H54 (cell line): ENCODE results near the gene KCNJ15.

Source experiments
- DNase-seq: peaks from one replicate; pipeline ENCODE4 v3.0.0; 2011; ENCODE audit warnings: low spot score, mixed read lengths; ENCODE audit not compliant: insufficient read length
- FAIRE-seq: peaks from 3 replicates; lab custom pipeline; 2011; peaks lifted over from hg19 to GRCh38; lab: Jason Lieb, UNC
- POLR2A ChIP-seq: IDR thresholded peaks from 2 replicates; pipeline ENCODE4 v1.6.1; 2011; ENCODE audit warnings: low read depth, mild to moderate bottlenecking, low read length

The KCNJ15 gene

DNA sequence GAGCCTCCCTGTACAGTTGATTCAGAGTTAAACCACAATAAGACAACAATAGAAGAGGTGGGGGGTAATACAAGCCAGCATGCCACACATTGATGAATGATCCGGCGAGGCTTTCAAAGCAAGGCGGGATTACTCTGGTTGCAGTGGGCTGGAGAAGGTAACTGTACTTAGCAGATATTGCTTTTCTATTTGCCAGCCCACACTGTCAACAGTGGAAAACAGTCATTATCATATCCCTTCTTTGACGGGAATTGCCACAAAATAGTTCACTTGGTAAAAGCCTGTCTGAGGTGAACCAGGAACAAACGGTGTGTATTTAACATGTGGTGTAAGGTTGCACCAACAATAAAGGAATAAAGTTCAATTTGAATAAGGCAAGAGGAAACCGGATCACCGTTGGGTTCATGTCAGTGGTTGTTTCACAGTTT is 5.8 kb upstream of the KCNJ15 start:
- no peak for DNase-seq
- no peak for FAIRE-seq
- no peak for TF ChIP-seq POLR2A

DNA sequence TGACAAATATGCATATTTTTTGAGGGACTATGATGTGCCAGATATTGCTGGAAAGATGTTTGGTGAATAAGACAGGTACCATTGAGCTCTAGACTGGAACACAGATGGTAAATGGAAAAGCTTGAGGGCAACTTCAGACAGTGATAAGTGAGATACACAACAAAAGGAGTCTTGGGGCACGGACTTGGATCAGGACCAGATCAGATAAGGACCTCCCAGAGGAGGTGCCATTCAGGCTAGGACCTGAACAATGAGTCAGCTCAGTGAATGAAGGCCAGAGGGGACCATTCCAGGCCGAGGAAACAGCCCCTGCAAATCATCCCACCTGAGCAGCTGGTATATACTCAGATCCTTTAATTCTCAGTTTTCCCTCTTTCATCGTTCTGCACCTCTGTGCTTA is 1.8 kb upstream of the KCNJ15 start:
- TF ChIP-seq POLR2A: no peak
- DNase-seq (no peak), FAIRE-seq (no peak)

DNA sequence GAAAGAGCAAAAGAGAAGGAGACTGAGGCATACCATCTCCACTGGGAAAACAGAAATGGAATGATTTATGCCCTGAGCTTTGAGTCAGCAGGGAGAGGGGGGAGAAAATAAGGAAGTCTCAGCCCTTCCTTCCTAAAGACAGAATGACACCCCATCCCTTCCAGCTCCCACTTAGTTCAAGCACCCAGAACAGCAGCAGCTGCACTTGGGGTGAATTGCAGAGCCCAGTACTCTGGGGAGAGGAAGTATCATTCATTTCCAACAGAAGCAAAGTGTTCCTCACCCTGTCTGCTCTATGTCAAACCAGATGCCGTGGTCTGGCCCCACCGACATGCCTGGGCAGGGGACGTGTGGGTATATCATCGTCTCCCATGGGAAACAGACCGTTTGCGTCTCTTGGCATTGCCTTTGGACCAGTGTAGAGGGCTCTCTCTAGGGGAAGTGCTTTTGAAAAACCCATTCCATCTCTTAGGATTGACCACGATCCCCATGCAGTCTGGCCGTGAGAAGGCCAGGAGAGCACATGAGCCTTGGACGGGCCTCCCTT is 1.1 kb upstream of the KCNJ15 start:
- FAIRE-seq: no peak
- DNase-seq: no peak
- TF ChIP-seq POLR2A: no peak

DNA sequence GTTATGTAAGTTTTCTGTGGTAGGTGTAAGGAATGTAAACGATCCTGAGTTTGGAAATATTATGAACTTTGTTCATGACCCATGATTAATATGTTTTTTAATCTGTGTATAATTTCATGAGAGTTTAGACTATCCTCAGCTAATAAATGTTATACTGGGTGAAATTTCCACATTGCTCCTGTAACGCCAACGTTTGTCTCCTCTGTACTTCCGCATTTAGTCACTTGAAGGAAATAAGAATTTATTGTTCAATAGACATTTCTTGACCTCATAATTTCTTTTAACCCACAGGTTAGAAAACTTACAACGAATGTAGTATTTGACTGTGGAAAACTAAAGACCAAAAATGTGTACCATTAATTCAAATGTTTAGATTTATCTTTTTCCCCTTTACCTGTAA is 876 bp downstream of the KCNJ15 start:
- no peak for TF ChIP-seq POLR2A
- no peak for DNase-seq
- no peak for FAIRE-seq

DNA sequence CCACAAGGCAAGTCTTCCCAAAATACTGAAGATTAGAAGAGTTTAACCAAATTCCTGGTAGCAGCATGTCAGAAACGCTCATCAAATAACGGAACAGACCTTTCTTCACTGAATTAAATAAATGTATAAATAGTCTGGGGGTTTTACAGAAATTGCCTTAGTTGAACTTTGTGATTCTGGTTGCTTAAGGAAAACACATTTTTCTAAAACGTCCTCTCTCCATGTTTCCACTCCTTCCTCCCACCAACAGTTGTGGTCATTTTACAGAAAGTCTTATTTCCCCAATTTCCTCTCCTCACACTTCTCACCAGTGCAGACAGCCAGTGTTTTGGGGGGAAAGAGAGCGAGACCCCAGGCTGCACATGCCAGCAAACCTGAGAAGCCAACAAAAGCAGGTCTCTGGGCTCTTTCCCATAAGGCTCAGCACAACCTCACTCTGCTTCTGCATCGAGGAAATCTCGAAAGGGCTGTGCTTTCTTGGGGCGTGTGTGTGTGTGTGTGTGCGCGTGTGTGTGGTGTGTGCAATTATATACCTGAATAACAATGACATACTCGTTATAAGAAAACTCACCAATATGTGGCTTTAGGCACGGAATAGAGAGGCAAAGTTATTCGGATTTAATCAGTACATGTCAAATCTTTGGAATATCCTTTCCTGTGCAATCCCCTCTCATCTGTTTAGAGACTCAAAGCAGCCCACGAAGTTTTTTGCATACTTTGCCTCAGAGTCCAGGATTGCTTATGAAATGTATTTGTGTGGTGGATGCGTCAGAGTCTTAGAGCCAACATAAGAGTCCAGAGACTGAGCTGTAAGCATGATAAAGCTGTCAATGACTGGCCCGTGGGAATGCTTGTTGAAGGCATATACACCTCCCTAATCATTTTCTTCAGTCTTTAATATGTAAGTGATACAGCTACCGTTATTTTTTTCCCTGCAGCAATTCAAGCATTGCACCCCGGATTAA is 2.0 kb downstream of the KCNJ15 start:
- DNase-seq (no peak), FAIRE-seq (no peak)
- TF ChIP-seq POLR2A: no peak

DNA sequence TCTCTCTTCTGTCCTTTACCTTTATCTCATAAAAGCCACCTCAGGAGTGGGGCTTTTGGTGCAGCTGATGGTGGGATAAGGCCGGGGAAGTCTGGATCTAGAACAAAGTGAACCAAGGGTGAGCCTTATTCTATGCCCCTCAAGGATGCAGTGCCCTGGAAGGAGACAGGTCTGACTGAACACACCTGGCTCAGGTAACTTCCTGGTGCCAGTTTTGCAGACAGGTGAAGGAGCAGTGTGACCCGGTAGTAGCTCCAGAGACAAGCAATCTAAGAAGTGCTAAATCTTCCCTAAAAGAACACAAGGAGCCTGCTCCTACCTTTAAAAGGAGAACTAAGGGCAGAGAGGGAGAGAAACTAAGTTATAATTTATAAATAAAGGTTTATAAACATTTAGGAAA is 2.9 kb downstream of the KCNJ15 start:
- no peak for TF ChIP-seq POLR2A
- FAIRE-seq (no peak), DNase-seq (no peak)

DNA sequence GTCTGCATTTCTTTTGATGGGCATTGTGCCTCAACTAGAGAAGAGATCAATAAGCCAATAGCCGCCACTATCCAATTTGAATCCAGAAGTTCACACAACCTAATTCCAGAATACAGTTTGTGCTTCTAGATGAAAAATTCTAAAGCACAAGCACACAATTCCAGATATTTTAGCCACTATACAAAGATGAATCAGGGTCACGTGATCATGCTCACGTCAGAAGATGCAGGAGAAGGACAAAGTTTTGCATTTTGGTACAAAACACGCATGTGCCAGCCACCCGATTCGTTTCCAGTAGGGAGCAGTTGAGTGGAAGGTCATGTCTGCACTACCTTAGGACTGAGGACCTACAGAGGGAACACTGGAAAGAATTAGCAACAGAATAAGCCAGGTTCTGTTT is 3.6 kb downstream of the KCNJ15 start:
- DNase-seq: no peak
- no peak for FAIRE-seq
- no peak for TF ChIP-seq POLR2A

DNA sequence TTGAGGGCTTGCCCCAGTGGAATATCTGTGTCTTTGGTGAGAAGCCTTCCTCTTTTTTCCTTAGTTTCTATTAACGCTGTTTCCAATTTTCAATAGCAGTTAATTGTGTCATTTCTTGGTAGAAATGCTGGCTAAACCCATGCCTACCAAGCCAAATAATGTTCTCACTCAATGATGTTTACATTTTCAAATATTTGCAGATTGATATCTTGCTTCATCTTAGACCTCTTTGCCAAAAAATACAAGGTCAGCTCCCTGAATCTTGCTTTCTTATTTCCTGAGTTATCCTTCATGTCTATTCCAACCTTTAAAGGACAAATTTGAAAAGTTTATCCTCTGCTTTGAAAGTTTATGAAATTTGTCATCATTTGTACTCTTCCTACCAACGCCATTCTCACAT is 5.1 kb downstream of the KCNJ15 start:
- TF ChIP-seq POLR2A: no peak
- FAIRE-seq: no peak
- no peak for DNase-seq

DNA sequence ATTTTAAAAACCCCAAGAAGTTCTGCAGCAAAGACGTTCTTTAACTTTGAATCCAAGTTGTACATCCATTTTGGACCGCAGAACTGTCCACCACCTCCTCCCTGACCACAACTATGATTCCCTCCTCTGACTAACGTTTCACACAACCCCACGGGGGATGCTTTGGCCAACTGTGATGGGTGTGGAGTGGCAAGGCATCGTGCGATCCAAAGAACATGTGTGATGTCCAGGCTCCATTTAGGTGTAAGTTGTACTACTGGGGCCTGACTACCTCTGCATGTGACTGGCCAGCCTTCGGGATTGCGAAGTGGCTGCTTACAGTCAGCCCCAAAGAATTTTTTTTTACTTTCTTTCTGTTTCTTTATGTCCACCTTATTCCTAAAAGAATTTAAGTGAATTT is 6.7 kb downstream of the KCNJ15 start:
- no peak for TF ChIP-seq POLR2A
- no peak for FAIRE-seq
- DNase-seq: no peak

DNA sequence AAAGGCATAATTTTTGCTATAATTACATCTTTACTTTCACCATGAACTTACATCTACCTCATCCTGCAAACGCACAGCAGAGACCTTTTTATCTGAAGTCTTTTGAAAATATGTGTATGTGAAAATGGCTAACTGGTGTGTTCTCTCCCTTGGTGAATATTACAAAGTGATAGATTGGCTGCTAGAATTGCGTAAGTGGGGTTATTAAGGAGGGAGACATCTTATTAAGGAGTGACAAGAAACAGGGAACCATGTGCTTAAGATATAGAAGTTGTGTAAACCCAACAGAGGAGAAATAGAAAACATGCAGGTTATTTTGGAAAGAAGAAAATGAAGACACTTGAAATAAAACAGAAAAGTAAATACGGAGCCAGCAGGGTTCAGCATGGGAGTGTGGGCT is 7.8 kb downstream of the KCNJ15 start:
- no peak for FAIRE-seq
- TF ChIP-seq POLR2A: no peak
- no peak for DNase-seq

DNA sequence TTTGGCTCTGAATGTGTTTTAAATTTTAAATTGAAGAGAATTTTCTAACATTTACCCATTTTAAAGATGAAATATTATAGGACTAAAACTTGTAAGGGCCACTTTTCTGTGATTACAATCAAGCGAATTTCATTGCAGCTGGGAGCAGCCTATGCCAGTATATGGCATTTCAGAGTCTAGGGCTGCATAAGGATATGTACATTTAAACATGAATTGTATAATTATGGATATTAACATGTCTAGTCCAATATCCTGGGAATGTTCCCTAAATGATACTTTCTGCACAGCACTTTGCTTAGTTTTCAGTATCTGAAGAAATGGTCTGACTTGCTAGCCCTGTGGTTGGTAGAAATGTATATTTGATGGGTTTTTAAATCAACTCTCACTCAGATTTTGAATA is 8.4 kb downstream of the KCNJ15 start:
- FAIRE-seq: no peak

DNA sequence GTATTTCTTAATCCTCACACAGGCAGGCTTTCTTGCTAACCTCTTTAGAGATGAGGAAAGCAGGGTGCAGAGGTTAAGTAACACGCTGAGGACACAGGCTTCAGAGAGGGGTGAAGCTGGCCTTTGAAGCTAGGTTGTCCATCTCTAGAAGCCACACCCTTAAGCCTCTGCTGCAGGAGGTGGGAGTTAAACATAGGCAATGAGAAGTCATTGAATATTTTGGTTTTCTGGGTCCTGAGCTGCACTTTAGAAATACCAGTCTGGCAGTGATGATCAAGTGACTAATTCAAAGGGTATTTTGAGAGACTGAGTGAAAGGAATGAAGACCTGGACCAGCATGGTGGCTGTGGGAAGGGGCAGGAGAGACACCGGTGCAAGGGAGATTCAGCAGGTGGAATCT is 9.9 kb downstream of the KCNJ15 start:
- DNase-seq (peak; percentile 16), FAIRE-seq (no peak)
- no peak for TF ChIP-seq POLR2A

More for the DNA sequence above, 8.4 kb downstream of the KCNJ15 start:
- no peak for TF ChIP-seq POLR2A
- no peak for DNase-seq

DNA sequence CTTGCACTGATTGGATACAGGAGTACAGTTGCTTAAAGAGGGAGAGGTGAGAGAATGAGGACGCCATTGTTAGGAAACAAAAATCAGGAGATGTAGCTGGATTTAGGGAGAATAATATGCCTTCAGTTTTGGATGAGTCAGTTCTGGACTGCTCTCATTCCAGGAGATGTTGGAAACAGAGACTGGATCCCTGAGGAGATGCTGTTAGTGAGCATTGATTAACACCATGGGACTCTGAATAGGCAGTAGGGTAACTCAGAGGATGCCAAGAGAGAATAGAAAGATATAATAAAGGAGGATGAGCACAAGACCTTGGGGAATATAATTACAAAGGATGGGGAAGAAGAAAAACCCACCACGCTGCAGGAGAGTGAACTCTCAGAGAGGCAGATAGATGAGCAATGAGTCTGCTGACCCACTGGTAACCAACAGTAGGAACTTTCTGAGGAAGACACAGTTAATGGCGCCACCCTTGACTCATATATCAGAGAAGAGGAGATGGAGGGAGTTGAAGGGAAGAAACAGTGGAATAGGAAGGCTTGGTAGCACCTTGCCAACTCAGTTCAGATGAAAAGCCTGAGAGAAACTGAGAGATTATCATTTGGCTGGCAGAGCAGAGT is 10.5 kb downstream of the KCNJ15 start:
- FAIRE-seq (no peak), DNase-seq (no peak)
- TF ChIP-seq POLR2A: no peak
